Spleen (tissue), 11 donors: ENCODE results near the gene LMF1. TPM values are rescaled to one million over a fixed set of nuclear protein-coding genes. Genes with fewer than 3 reads are reported as not detected.

Experiments used
- DNase-seq: peaks from one replicate; pipeline ENCODE4 v3.0.0-alpha.2; 2020
- H3K27ac ChIP-seq, 8 donors: fragments of 200-600 bp; sonication (generic) in 7 of 8; 1 replicate in 4 of 8; 2 replicates in 4 of 8; pipeline versions ENCODE4 v1.5.0 to v1.8.0; 2016 to 2021; ENCODE audit warnings: inconsistent platforms in 4 of 8, mild to moderate bottlenecking in 4 of 8, moderate library complexity in 1 of 8
- H3K27me3 ChIP-seq, 7 donors: fragments of 200-600 bp; sonication (generic) in 6 of 7; replicated peaks in 1 of 7; 1 replicate in 4 of 7; 2 replicates in 3 of 7; pipeline versions ENCODE4 v1.5.0 to v1.8.0; 2016 to 2021; ENCODE audit warnings: inconsistent platforms in 3 of 7, mild to moderate bottlenecking in 1 of 7
- H3K36me3 ChIP-seq, 6 donors: fragments of 200-600 bp; sonication (generic) in 5 of 6; 1 replicate in 4 of 6; 2 replicates in 2 of 6; pipeline versions ENCODE4 v1.5.0 to v1.8.0; 2016 to 2021; ENCODE audit warnings: inconsistent platforms in 2 of 6
- H3K4me1 ChIP-seq, 6 donors: fragments of 200-600 bp; sonication (generic) in 5 of 6; 1 replicate in 3 of 6; 2 replicates in 3 of 6; pipeline versions ENCODE4 v1.5.0 to v1.8.0; 2016 to 2021; ENCODE audit warnings: inconsistent platforms in 3 of 6
- H3K4me3 ChIP-seq, 8 donors: fragments of 200-600 bp; sonication (generic) in 7 of 8; 1 replicate in 4 of 8; 2 replicates in 4 of 8; pipeline versions ENCODE4 v1.5.0 to v1.8.0; 2016 to 2021; ENCODE audit warnings: inconsistent platforms in 4 of 8, mild to moderate bottlenecking in 4 of 8, moderate library complexity in 2 of 8
- H3K9me3 ChIP-seq, 8 donors: fragments of 200-600 bp; sonication (generic) in 7 of 8; 1 replicate in 4 of 8; 2 replicates in 4 of 8; pipeline versions ENCODE4 v1.5.0 to v1.8.0; 2016 to 2021; ENCODE audit warnings: inconsistent platforms in 4 of 8
- POLR2A ChIP-seq, 3 donors: fragments of 450-650 bp; IDR thresholded peaks; one replicate each; pipeline ENCODE4 v1.5.1; 2017; ENCODE audit warnings: antibody characterized with exemption in 3 of 3, mild to moderate bottlenecking in 1 of 3
- POLR2AphosphoS5 ChIP-seq, 3 donors: sonication (generic); formaldehyde crosslinking; IDR thresholded peaks; one replicate each; pipeline ENCODE4 v1.5.1; 2017; ENCODE audit warnings: antibody characterized with exemption in 3 of 3
- WGBS, 5 donors: extraction: QIAGEN DNeasy Blood & Tissue Kit in 3 of 5; methylation state at CpG; one replicate each; pipeline versions ENCODE4 v1.1.5 to v1.1.7; 2013 to 2018; 5-methylcytosine and 5-hydroxymethylcytosine counted together
- intact Hi-C: fragments of 100-400 bp; cut with DNase I; formaldehyde crosslinking; loops from one replicate; pipeline ENCODE4 v1.15.0; 2023; ENCODE audit warnings: low total_unique reads
- polyA plus RNA-seq, 3 donors: library from polyadenylated mRNA; stranded (reverse); fragments of 200-250 nt; gene quantifications; one replicate each; pipeline ENCODE4 v1.2.1, GENCODE V29; 2013
- total RNA-seq, 7 donors: library from RNA; depleted of rRNA in 3 of 7; stranded (reverse); fragments of >200 nt in 3 of 7; fragmentation: NEBNext Ultra II Directional in 4 of 7; extraction: Animal tissue kit (Norgen Biotek cat#: 25700) in 4 of 7; gene quantifications; one replicate each; pipeline versions ENCODE4 v1.1.0 to v1.2.1, GENCODE V29; 2016 to 2021
- TF ChIP-seq, protein P1 (sequence below), 11 experiments: fragments of 200-600 bp in 7 of 11; fragments of 450-650 bp in 4 of 11; sonication (generic) in 4 of 11; IDR thresholded peaks in 8 of 11; conservative IDR thresholded peaks in 3 of 11; 1 replicate in 7 of 11; 2 replicates in 4 of 11; pipeline versions ENCODE4 v1.4.0 to v1.8.0; 2016 to 2021; ENCODE audit warnings: antibody characterized with exemption in 11 of 11, inconsistent platforms in 4 of 11, mild to moderate bottlenecking in 1 of 11
- donor health status: healthy with polysubstance abuse.
- donor health status: DM: no; HTN: no; CAD: no; lungs with moderate emphysema.
- donor health status: DM: no; HTN: no; CAD: no.
- donor health status: Bipolar disorder and iron deficiency.
- donor health status: healthy.
- donor health status: DM: no; HTN: no; CAD: no.
- donor health status: DM: yes; HTN: yes; CAD: no.

LMF1 gene
- total and polyA plus RNA-seq, 10 donors: 10.4 to 57.6 (median 32.5) TPM

GRCh38 chr16:887846-888245 lies 82.9 kb downstream of the LMF1 start:
- intact Hi-C loops: no loop called here
- Histone ChIP-seq H3K4me3 (no peak overlapping the region), H3K27me3 (no peaks in the 10 kb centered on the region), H3K9me3 (peaks cover 9 to 35% (median 31%) of the 10 kb centered on the region in 8 donors), H3K36me3 (peaks cover 0 to 74% (median 23%) of the 10 kb centered on the region in 6 donors), H3K4me1 (peaks cover 0 to 8% (median 0%) of the 10 kb centered on the region in 6 donors), H3K27ac (no peak overlapping the region)
- no peak for DNase-seq
- 94 to 100% (median 96%) methylated on average over 6 to 20 of the region's 20 CpGs for WGBS, 5 donors
- TF ChIP-seq, protein P1, sequence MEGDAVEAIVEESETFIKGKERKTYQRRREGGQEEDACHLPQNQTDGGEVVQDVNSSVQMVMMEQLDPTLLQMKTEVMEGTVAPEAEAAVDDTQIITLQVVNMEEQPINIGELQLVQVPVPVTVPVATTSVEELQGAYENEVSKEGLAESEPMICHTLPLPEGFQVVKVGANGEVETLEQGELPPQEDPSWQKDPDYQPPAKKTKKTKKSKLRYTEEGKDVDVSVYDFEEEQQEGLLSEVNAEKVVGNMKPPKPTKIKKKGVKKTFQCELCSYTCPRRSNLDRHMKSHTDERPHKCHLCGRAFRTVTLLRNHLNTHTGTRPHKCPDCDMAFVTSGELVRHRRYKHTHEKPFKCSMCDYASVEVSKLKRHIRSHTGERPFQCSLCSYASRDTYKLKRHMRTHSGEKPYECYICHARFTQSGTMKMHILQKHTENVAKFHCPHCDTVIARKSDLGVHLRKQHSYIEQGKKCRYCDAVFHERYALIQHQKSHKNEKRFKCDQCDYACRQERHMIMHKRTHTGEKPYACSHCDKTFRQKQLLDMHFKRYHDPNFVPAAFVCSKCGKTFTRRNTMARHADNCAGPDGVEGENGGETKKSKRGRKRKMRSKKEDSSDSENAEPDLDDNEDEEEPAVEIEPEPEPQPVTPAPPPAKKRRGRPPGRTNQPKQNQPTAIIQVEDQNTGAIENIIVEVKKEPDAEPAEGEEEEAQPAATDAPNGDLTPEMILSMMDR (IDR thresholded peaks at IDR 0.05 in 8 of 11, conservative IDR thresholded peaks at IDR 0.05 in 3 of 11): no peak
- TF ChIP-seq POLR2A (IDR thresholded peaks at IDR 0.05) (no peak), POLR2AphosphoS5 (IDR thresholded peaks at IDR 0.05) (no peak)

GRCh38 chr16:886802-887731 lies 83.7 kb downstream of the LMF1 start:
- TF ChIP-seq POLR2AphosphoS5 (IDR thresholded peaks at IDR 0.05) (no peak), POLR2A (IDR thresholded peaks at IDR 0.05) (no peak)
- TF ChIP-seq, protein P1 (IDR thresholded peaks at IDR 0.05 in 8 of 11, conservative IDR thresholded peaks at IDR 0.05 in 3 of 11): no peak
- no peak for DNase-seq
- Histone ChIP-seq H3K27me3 (no peaks in the 10 kb centered on the region), H3K9me3 (peaks cover 9 to 37% (median 31%) of the 10 kb centered on the region in 8 donors), H3K27ac (peak overlapping the region in 2 of 8 donors; percentile 32 to 54), H3K4me1 (peaks cover 0 to 8% (median 0%) of the 10 kb centered on the region in 6 donors), H3K4me3 (peak overlapping the region in 1 of 8 donors; percentile 20), H3K36me3 (peaks cover 0 to 66% (median 18%) of the 10 kb centered on the region in 6 donors)
- intact Hi-C loops: no loop called here
- 75 to 89% (median 77%) methylated on average over 22 to 43 of the region's 44 CpGs for WGBS, 5 donors

- intact Hi-C loops: no loop called here
- Histone ChIP-seq H3K4me1 (peaks cover 0 to 8% (median 0%) of the 10 kb centered on the region in 6 donors), H3K9me3 (peaks cover 9 to 37% (median 31%) of the 10 kb centered on the region in 8 donors), H3K4me3 (peak overlapping the region in 1 of 8 donors; percentile 38), H3K27me3 (no peaks in the 10 kb centered on the region), H3K36me3 (peaks cover 0 to 56% (median 9%) of the 10 kb centered on the region in 6 donors), H3K27ac (peak overlapping the region in 2 of 8 donors; percentile 28 to 46)
- 64 to 96% (median 75%) methylated on average over 13 to 20 of the region's 20 CpGs for WGBS, 5 donors
- DNase-seq: peak; percentile 58
- TF ChIP-seq POLR2A (IDR thresholded peaks at IDR 0.05): no peak
- TF ChIP-seq POLR2AphosphoS5 (IDR thresholded peaks at IDR 0.05): peak in 2 of 3 donors; percentile 9 to 10
These were observed 84.7 kb downstream of the LMF1 start for GRCh38 chr16:886084-886543.

- peaks cover 9 to 37% (median 31%) of the 10 kb centered on the region in 8 donors for H3K9me3 ChIP-seq
- H3K4me3 ChIP-seq: no peak overlapping the region
- H3K27me3 ChIP-seq: no peaks in the 10 kb centered on the region
- intact Hi-C loops: no loop called here
- no peak overlapping the region for H3K27ac ChIP-seq
- DNase-seq: no peak
- TF ChIP-seq POLR2AphosphoS5 (IDR thresholded peaks at IDR 0.05): no peak
- TF ChIP-seq POLR2A (IDR thresholded peaks at IDR 0.05): no peak
- TF ChIP-seq, protein P1 (IDR thresholded peaks at IDR 0.05 in 8 of 11, conservative IDR thresholded peaks at IDR 0.05 in 3 of 11): no peak
- peaks cover 0 to 8% (median 0%) of the 10 kb centered on the region in 6 donors for H3K4me1 ChIP-seq
- peaks cover 0 to 53% (median 5%) of the 10 kb centered on the region in 6 donors for H3K36me3 ChIP-seq
- WGBS, 5 donors: 85 to 92% (median 90%) methylated on average over 11 of the region's 11 CpGs
These were observed 85.4 kb downstream of the LMF1 start for GRCh38 chr16:885391-885790.
